Heart left ventricle (tissue), 16 donors: ENCODE results near the gene SNAP29. TPM values are rescaled to one million over a fixed set of nuclear protein-coding genes. Genes with fewer than 3 reads are reported as not detected.

Source experiments
- ATAC-seq, 4 donors: fragments of 200-7000 bp; cut with Tn5 transposase; one replicate each; pipeline ENCODE4 v1.9.1; 2020 to 2022; ENCODE audit warnings: moderate library complexity in 4 of 4, mild to moderate bottlenecking in 3 of 4, moderate number of reproducible peaks in 1 of 4
- DNase-seq, 5 donors: peaks; one replicate each; pipeline ENCODE4 v3.0.0-alpha.2; 2020
- H3K27ac ChIP-seq, 12 donors: fragments of 200-600 bp; sonication (generic) in 4 of 12; one replicate each; pipeline versions ENCODE4 v1.5.0 to v1.8.0; 2016 to 2022; ENCODE audit warnings: mild to moderate bottlenecking in 2 of 12
- H3K27me3 ChIP-seq, 9 donors: fragments of 200-600 bp; sonication (generic) in 2 of 9; one replicate each; pipeline versions ENCODE4 v1.5.1 to v1.8.0; 2016 to 2022; ENCODE audit warnings: mild to moderate bottlenecking in 3 of 9
- H3K36me3 ChIP-seq, 9 donors: fragments of 200-600 bp; sonication (generic) in 2 of 9; one replicate each; pipeline versions ENCODE4 v1.5.0 to v1.8.0; 2018 to 2022; ENCODE audit warnings: mild to moderate bottlenecking in 2 of 9
- H3K4me1 ChIP-seq, 12 donors: fragments of 200-600 bp; sonication (generic) in 4 of 12; one replicate each; pipeline versions ENCODE4 v1.5.0 to v1.8.0; 2016 to 2022; ENCODE audit warnings: mild to moderate bottlenecking in 3 of 12
- H3K4me3 ChIP-seq, 12 donors: fragments of 200-600 bp; sonication (generic) in 4 of 12; one replicate each; pipeline versions ENCODE4 v1.5.0 to v1.8.0; 2017 to 2022; ENCODE audit warnings: mild to moderate bottlenecking in 9 of 12, moderate library complexity in 4 of 12
- H3K9me3 ChIP-seq, 12 donors: fragments of 200-600 bp; sonication (generic) in 4 of 12; one replicate each; pipeline versions ENCODE4 v1.5.0 to v1.8.0; 2016 to 2022; ENCODE audit warnings: mild to moderate bottlenecking in 1 of 12
- POLR2A ChIP-seq, 2 donors: fragments of 450-650 bp; IDR thresholded peaks; one replicate each; pipeline ENCODE4 v1.6.1; 2017; ENCODE audit warnings: antibody characterized with exemption in 2 of 2, mild to moderate bottlenecking in 2 of 2, moderate library complexity in 2 of 2
- WGBS, 4 donors: extraction: QIAGEN DNeasy Blood & Tissue Kit in 2 of 4; methylation state at CpG; one replicate each; pipeline versions ENCODE4 v1.1.5 to v1.1.7; 2013 to 2018; 5-methylcytosine and 5-hydroxymethylcytosine counted together
- intact Hi-C, 10 donors: fragments of 100-400 bp; cut with DNase I; formaldehyde crosslinking; loops; one replicate each; pipeline versions ENCODE4 v1.11.1 to v1.14.2; 2022
- polyA plus RNA-seq, 2 donors: library from polyadenylated mRNA; stranded (reverse); fragments of 200-250 nt; gene quantifications; one replicate each; pipeline ENCODE4 v1.2.3, GENCODE V29; 2013
- total RNA-seq, 9 donors: library from RNA; depleted of rRNA in 2 of 9; stranded (reverse); fragments of >200 nt in 2 of 9; fragmentation: NEBNext Ultra II Directional in 3 of 9; extraction: Animal tissue kit (Norgen Biotek cat#: 25700) in 3 of 9; gene quantifications; one replicate each; pipeline versions ENCODE4 v1.1.0 to v1.2.4, GENCODE V29; 2016 to 2023
- TF ChIP-seq, protein P1 (sequence below), 12 donors: fragments of 200-600 bp; sonication (generic) in 4 of 12; IDR thresholded peaks; one replicate each; pipeline versions ENCODE4 v1.5.0 to v1.8.0; 2018 to 2022; ENCODE audit warnings: antibody characterized with exemption in 12 of 12, mild to moderate bottlenecking in 5 of 12
- donor health status: ischemic (EF 13 %, LVEDD 7.1; RV severe dilation, severe dysfunction).
- donor health status: healthy with polysubstance abuse.
- donor health status: DM: no; HTN: yes; CAD: no.
- donor health status: DM: no; HTN: no; CAD: no.
- donor health status: ischemic (EF 25% LVEDD 6.9; RV normal size, moderate dysfunction).
- donor health status: ischemic (EF 25% LVEDD 5.7; RV mildly dilated, moderate dysfunction).
- donor health status: healthy.
- donor health status: DM: yes; HTN: yes; CAD: no.
- donor health status: ischemic (EF 35%, LVEDD 5.7; RV mildly dilated, moderate dysfunction).
- donor health status: nonischemic (EF 11% LVEDD 7.7; RV severe dilation, severe dysfunction).
- donor health status: DM: yes; HTN: yes; CAD: no.
- donor health status: PGD.
- donor health status: ischemic (EF 29% LVEDD 5.4; RV normal size, mild dysfunction).
- donor health status: nonischemic (EF 23%, LVEDD 6.1; RV moderate dilation, normal function).

Gene SNAP29
- total and polyA plus RNA-seq, 11 donors: 10.5 to 38.7 (median 26.1) TPM

DNA sequence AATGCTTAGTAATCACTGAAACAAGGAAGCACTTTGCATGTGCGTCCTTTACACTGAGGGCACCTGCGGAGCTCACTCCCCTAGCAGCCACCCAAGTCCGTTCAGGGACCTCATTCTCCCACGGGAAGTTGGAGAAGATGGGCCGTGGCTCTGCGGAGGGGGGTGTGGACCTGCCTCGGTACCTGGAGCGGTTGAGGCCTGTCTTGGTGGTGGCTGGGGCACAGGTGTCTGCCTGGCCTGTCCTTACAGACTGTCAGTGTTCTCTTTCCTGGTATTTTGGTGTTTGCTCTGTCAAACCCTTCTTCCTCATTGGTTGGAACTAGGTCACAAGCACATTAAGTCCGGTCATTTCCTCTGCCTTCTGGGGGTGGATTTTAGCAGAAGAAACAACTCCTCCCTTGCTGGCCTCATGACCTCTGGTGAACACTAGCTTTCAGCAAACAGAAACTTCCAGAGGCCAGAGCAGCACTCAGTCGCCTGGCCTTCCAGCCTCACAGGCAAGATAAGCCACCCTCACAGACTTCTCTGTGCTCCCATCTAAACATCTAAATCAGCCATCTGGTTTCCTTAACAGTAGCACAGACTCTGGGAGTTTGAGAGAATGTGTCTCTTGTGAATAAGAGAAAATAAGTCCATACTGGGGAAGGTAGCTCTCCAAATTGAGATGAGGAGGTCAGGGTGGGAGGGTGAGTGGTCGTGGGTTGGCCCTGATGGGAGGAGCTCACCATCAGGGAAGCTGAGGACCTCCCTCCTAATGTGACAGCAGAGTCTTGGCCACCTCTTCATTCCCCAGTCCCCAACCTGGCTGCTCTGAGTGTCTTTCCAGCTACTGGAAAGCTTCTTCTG lies 8.6 kb downstream of the SNAP29 start:
- TF ChIP-seq, protein P1, sequence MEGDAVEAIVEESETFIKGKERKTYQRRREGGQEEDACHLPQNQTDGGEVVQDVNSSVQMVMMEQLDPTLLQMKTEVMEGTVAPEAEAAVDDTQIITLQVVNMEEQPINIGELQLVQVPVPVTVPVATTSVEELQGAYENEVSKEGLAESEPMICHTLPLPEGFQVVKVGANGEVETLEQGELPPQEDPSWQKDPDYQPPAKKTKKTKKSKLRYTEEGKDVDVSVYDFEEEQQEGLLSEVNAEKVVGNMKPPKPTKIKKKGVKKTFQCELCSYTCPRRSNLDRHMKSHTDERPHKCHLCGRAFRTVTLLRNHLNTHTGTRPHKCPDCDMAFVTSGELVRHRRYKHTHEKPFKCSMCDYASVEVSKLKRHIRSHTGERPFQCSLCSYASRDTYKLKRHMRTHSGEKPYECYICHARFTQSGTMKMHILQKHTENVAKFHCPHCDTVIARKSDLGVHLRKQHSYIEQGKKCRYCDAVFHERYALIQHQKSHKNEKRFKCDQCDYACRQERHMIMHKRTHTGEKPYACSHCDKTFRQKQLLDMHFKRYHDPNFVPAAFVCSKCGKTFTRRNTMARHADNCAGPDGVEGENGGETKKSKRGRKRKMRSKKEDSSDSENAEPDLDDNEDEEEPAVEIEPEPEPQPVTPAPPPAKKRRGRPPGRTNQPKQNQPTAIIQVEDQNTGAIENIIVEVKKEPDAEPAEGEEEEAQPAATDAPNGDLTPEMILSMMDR (IDR thresholded peaks at IDR 0.05): no peak
- TF ChIP-seq POLR2A (IDR thresholded peaks at IDR 0.05): peak in 1 of 2 donors; percentile 52
- 49 to 64% (median 56%) methylated on average over 11 of the region's 11 CpGs for WGBS, 4 donors
- H3K27me3 ChIP-seq: no peaks in the 10 kb centered on the region
- H3K4me1 ChIP-seq: peaks cover 0 to 60% (median 29%) of the 10 kb centered on the region in 12 donors
- peak in 4 of 5 donors; percentile 66 to 71 (median 70) for DNase-seq
- no peaks in the 10 kb centered on the region for H3K9me3 ChIP-seq
- peak overlapping the region; percentile 65 to 91 (median 84) for H3K27ac ChIP-seq
- peaks cover 0 to 44% (median 27%) of the 10 kb centered on the region in 9 donors for H3K36me3 ChIP-seq
- intact Hi-C loops: loop anchor here in 2 of 10 donors (10.0 kb wide), 2 partner anchors 47 to 117 kb away; partner anchors contain the start of genes CRKL (in 1 of the 2) and LZTR1 (in 1 of the 2)
- peak; percentile 77 to 96 (median 89) for ATAC-seq
- peak overlapping the region in 8 of 12 donors; percentile 8 to 42 (median 26) for H3K4me3 ChIP-seq

DNA sequence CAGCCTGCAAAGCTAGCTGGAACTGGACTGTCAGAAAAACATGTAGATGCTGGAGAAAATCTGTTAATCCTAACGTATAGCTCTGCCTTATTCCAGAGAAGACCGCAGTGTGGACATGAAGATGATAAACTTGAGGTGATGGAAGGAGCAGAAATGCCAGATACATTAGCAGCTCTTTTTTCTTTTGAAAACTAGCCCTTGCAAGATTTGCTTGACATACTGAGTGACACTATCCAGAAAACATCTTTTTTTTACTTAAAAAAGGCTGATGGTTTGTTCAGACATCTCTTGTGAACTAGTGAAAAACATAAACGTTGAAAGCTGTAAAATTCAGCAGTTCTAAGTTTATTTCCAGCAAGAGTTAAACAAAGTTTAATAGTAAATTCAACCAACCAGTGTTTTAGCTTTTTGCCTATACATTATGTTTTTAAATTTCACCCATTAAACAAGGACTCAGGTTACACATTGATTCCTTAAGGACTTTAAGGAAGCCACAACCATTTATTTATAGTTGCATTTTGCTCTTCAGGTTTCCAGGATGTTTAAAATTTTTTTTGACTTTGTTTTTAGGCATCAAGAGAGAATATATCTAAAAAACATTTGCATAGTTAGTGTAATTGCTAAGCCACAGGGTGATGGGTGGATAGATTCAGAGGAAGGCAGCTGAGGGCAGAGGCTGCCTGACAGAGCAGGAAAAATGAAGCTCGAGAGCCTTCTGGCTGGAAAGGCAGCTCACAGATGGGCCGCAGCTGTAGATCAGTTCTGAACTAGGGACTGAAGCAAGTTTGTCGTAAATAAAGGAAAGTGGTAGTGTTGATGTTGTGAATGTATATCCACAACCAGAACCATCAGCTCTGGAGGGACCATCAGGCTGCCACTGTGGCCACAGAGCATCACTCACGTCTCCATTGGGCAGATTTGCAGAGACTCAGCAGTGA lies 9.5 kb downstream of the SNAP29 start:
- Histone ChIP-seq H3K4me3 (no peak overlapping the region), H3K4me1 (peaks cover 0 to 51% (median 29%) of the 10 kb centered on the region in 12 donors), H3K9me3 (no peaks in the 10 kb centered on the region), H3K27me3 (no peaks in the 10 kb centered on the region), H3K27ac (peak overlapping the region; percentile 55 to 91 (median 84)), H3K36me3 (peaks cover 0 to 45% (median 34%) of the 10 kb centered on the region in 9 donors)
- DNase-seq: no peak
- intact Hi-C loops: loop anchor here in 2 of 10 donors (10.0 kb wide), 2 partner anchors 47 to 117 kb away; partner anchors contain the start of genes CRKL (in 1 of the 2) and LZTR1 (in 1 of the 2)
- TF ChIP-seq, protein P1 (IDR thresholded peaks at IDR 0.05): no peak
- no peak for TF ChIP-seq POLR2A (IDR thresholded peaks at IDR 0.05)
- 69 to 78% (median 77%) methylated on average over 7 of the region's 7 CpGs for WGBS, 4 donors
- ATAC-seq: no peak

DNA sequence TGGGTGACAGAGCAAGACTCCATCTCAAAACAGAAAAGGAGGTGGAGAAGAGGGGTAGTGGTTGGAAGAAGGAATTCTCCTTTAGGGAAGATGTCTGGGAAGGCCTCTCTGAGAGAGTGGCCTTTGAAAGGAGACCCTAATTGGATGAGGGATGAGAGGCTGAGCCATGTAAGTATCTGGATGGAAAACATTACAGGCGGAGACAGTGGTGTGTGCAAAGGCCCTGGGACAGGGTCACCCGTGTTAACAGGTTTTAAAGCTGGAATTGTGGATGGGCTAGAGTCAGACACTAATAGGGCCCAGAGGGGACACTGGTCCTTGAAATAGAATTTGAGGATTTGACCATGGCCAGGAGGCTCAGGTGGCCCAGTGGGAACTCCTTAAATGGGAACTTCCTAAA lies 10.4 kb downstream of the SNAP29 start:
- peaks cover 0 to 50% (median 35%) of the 10 kb centered on the region in 9 donors for H3K36me3 ChIP-seq
- no peaks in the 10 kb centered on the region for H3K9me3 ChIP-seq
- H3K4me3 ChIP-seq: no peak overlapping the region
- no peak for ATAC-seq
- H3K27ac ChIP-seq: peak overlapping the region in 3 of 12 donors; percentile 5 to 89 (median 26)
- peaks cover 0 to 42% (median 28%) of the 10 kb centered on the region in 12 donors for H3K4me1 ChIP-seq
- intact Hi-C loops: loop anchor here in 2 of 10 donors (10.0 kb wide), 2 partner anchors 46 to 116 kb away; partner anchors contain the start of genes CRKL (in 1 of the 2) and LZTR1 (in 1 of the 2)
- no peaks in the 10 kb centered on the region for H3K27me3 ChIP-seq
- 95 to 100% (median 97%) methylated on average over 2 of the region's 2 CpGs for WGBS, 4 donors
- TF ChIP-seq, protein P1 (IDR thresholded peaks at IDR 0.05): no peak
- TF ChIP-seq POLR2A (IDR thresholded peaks at IDR 0.05): no peak
- no peak for DNase-seq
